H9 (cell line): ENCODE measurements around the gene UBE2V1. TPM values are rescaled to one million over a fixed set of nuclear protein-coding genes. Genes with fewer than 3 reads are reported as not detected.

Experiments
- DNase-seq: peaks from one replicate; pipeline ENCODE4 v3.0.0-alpha.2; 2017
- H2AFZ ChIP-seq: one replicate; pipeline ENCODE4 v1.6.1; 2013; ENCODE audit warnings: mild to moderate bottlenecking, low read length, control low read depth, moderate library complexity
- H2AK5ac ChIP-seq: 2 replicates; pipeline ENCODE4 v1.6.1; 2013; ENCODE audit warnings: low read length, control low read depth, mixed read lengths; ENCODE audit not compliant: insufficient read length
- H2BK120ac ChIP-seq: one replicate; pipeline ENCODE4 v1.6.1; 2013; ENCODE audit warnings: low read depth, mild to moderate bottlenecking, low read length, control low read depth, inconsistent platforms; ENCODE audit not compliant: poor library complexity, severe bottlenecking
- H2BK12ac ChIP-seq: 2 replicates; pipeline ENCODE4 v1.6.1; 2013; ENCODE audit warnings: low read length, control low read depth, mixed read lengths, low read depth; ENCODE audit not compliant: insufficient read length
- H2BK15ac ChIP-seq: 2 replicates; pipeline ENCODE4 v1.6.1; 2013; ENCODE audit warnings: low read depth, low read length, control low read depth
- H2BK20ac ChIP-seq: one replicate; pipeline ENCODE4 v1.6.1; 2013; ENCODE audit warnings: low read depth, mild to moderate bottlenecking, low read length, control low read depth, inconsistent platforms; ENCODE audit not compliant: poor library complexity, severe bottlenecking
- H2BK5ac ChIP-seq: 2 replicates; pipeline ENCODE4 v1.6.1; 2013; ENCODE audit warnings: low read length, control low read depth, mixed read lengths; ENCODE audit not compliant: insufficient read length
- H3K14ac ChIP-seq: 2 replicates; pipeline ENCODE4 v1.6.1; 2013; ENCODE audit warnings: low read length, control low read depth; ENCODE audit not compliant: insufficient read depth
- H3K18ac ChIP-seq: 2 replicates; pipeline ENCODE4 v1.6.1; 2013; ENCODE audit warnings: low read depth, mild to moderate bottlenecking, mixed read lengths, low read length, control low read depth; ENCODE audit not compliant: insufficient read length
- H3K23ac ChIP-seq: 2 replicates; pipeline ENCODE4 v1.6.1; 2013; ENCODE audit warnings: low read length, control low read depth, mixed read lengths, low read depth; ENCODE audit not compliant: insufficient read length
- H3K23me2 ChIP-seq: 2 replicates; pipeline ENCODE4 v1.6.1; 2013; ENCODE audit warnings: low read depth, mild to moderate bottlenecking, mixed read lengths, low read length, control low read depth; ENCODE audit not compliant: insufficient read length, poor library complexity, severe bottlenecking
- H3K27ac ChIP-seq: 2 replicates; pipeline ENCODE4 v1.5.1; 2013; ENCODE audit warnings: low read length, control low read depth, mixed read lengths, low read depth; ENCODE audit not compliant: insufficient read length
- H3K27me3 ChIP-seq: 2 replicates; pipeline ENCODE4 v1.6.1; 2013; ENCODE audit warnings: low read length, control low read depth, inconsistent platforms; ENCODE audit not compliant: insufficient read depth
- H3K4ac ChIP-seq: 2 replicates; pipeline ENCODE4 v1.6.1; 2013; ENCODE audit warnings: low read depth, mild to moderate bottlenecking, control low read depth, inconsistent platforms, low read length, moderate library complexity
- H3K4me1 ChIP-seq: 2 replicates; pipeline ENCODE4 v1.6.1; 2013; ENCODE audit warnings: low read length, control low read depth, inconsistent platforms; ENCODE audit not compliant: insufficient read depth
- H3K4me2 ChIP-seq: 2 replicates; pipeline ENCODE4 v1.6.1; 2013; ENCODE audit warnings: low read length, control low read depth, mixed read lengths; ENCODE audit not compliant: insufficient read length, insufficient read depth
- H3K56ac ChIP-seq: 2 replicates; pipeline ENCODE4 v1.6.1; 2013; ENCODE audit warnings: low read depth, mild to moderate bottlenecking, mixed read lengths, low read length, control low read depth; ENCODE audit not compliant: insufficient read length
- H3K79me1 ChIP-seq: 2 replicates; pipeline ENCODE4 v1.6.1; 2013; ENCODE audit warnings: low read depth, mild to moderate bottlenecking, moderate library complexity, low read length, control low read depth, inconsistent platforms; ENCODE audit not compliant: insufficient read depth, poor library complexity, severe bottlenecking
- H3K79me2 ChIP-seq: 2 replicates; pipeline ENCODE4 v1.6.1; 2013; ENCODE audit warnings: low read length, control low read depth, inconsistent platforms; ENCODE audit not compliant: insufficient read depth
- H3K9ac ChIP-seq: 2 replicates; pipeline ENCODE4 v1.6.1; 2013; ENCODE audit warnings: low read length, control low read depth, mixed read lengths; ENCODE audit not compliant: insufficient read length; ENCODE audit errors: extremely low read depth
- H3K9me3 ChIP-seq: one replicate; pipeline ENCODE4 v1.6.1; 2013; ENCODE audit warnings: low read depth, low read length, inconsistent platforms; ENCODE audit not compliant: control insufficient read depth
- H3T11ph ChIP-seq: one replicate; pipeline ENCODE4 v1.6.1; 2013; ENCODE audit warnings: mild to moderate bottlenecking, low read length, control low read depth, inconsistent platforms
- H4K20me1 ChIP-seq: one replicate; pipeline ENCODE4 v1.6.1; 2013; ENCODE audit not compliant: control insufficient read depth, insufficient read length, insufficient read depth
- H4K5ac ChIP-seq: 2 replicates; pipeline ENCODE4 v1.6.1; 2013; ENCODE audit warnings: low read depth, mild to moderate bottlenecking, mixed read lengths, low read length, control low read depth; ENCODE audit not compliant: insufficient read length
- H4K8ac ChIP-seq: replicated peaks from 2 replicates; pipeline ENCODE4 v1.6.1; 2013; ENCODE audit warnings: low read length, control low read depth, mixed read lengths, low read depth; ENCODE audit not compliant: insufficient read length
- H4K91ac ChIP-seq: 2 replicates; pipeline ENCODE4 v1.6.1; 2013; ENCODE audit warnings: low read depth, mild to moderate bottlenecking, moderate library complexity, mixed read lengths, low read length, control low read depth; ENCODE audit not compliant: insufficient read length
- H3K27ac Mint-ChIP-seq, 3 experiments: 2 replicates in 2 of 3; 3 replicates in 1 of 3; pipeline ENCODE4 v1.8.0; 2020 to 2021; ENCODE audit warnings: mixed read lengths in 3 of 3, mild to moderate bottlenecking in 1 of 3, moderate library complexity in 1 of 3
- H3K27me3 Mint-ChIP-seq: 2 replicates; pipeline ENCODE4 v1.8.0; 2021; ENCODE audit warnings: low read depth, mild to moderate bottlenecking, moderate library complexity, mixed read lengths
- H3K36me3 Mint-ChIP-seq, 3 experiments: 2 replicates in 2 of 3; 3 replicates in 1 of 3; pipeline ENCODE4 v1.8.0; 2020 to 2021; ENCODE audit warnings: low read depth in 3 of 3, mixed read lengths in 3 of 3; ENCODE audit not compliant: insufficient read depth in 1 of 3
- H3K4me1 Mint-ChIP-seq, 2 experiments: 2 replicates each; pipeline ENCODE4 v1.8.0; 2020; ENCODE audit warnings: mixed read lengths in 2 of 2
- H3K4me3 Mint-ChIP-seq, 2 experiments: 2 replicates in 1 of 2; 3 replicates in 1 of 2; pipeline ENCODE4 v1.8.0; 2020 to 2021; ENCODE audit warnings: mild to moderate bottlenecking in 2 of 2, mixed read lengths in 2 of 2, moderate library complexity in 1 of 2
- H3K9me3 Mint-ChIP-seq, 2 experiments: 2 replicates in 1 of 2; 3 replicates in 1 of 2; pipeline ENCODE4 v1.8.0; 2020; ENCODE audit warnings: mild to moderate bottlenecking in 2 of 2, mixed read lengths in 2 of 2, moderate library complexity in 1 of 2
- WGBS: extraction: QIAGEN DNeasy Blood & Tissue Kit; methylation state at CpG from one replicate; pipeline ENCODE4 v1.1.7; 2013; ENCODE audit warnings: missing lambda C conversion rate, low lambda C conversion rate, mixed read lengths; ENCODE audit not compliant: insufficient read length; ENCODE audit errors: extremely low coverage; 5-methylcytosine and 5-hydroxymethylcytosine counted together
- total RNA-seq: library from RNA; stranded (reverse); gene quantifications from 2 replicates; pipeline ENCODE4 v1.2.1, GENCODE V29; 2021
- TF ChIP-seq, protein P1 (sequence below): fragments of 200-600 bp; sonication (generic); conservative IDR thresholded peaks from 3 replicates; pipeline ENCODE4 v1.8.0; 2021; ENCODE audit warnings: antibody characterized with exemption, mild to moderate bottlenecking

Gene UBE2V1
- total RNA-seq, 1 experiment from 2014 or later, result 152 TPM

DNA sequence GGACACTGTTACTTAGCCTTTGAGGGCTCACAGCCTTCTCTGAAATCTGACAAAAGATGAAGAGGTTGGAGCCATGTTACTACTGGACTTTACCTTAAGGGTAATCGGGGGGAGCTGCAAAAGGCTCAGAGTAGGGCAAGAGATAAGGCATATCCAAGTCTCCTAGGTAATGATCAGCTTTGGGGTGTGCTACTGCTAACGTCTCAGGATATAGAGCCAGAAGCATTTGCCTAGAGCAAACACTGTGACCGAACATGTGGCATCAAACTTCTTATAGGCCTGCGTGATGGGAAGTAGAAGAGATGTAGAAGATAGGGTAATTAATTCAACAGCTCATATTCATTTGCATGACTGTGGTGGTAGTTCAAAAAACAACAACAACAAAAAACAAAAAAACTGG is 11.1 kb downstream of the UBE2V1 start:
- H3K79me1 ChIP-seq, result peaks cover 7% of the 10 kb centered on the region
- Mint-ChIP-seq H3K27ac (peak overlapping the region; percentile 6 to 41 (median 8); a peak in 4 of 7 replicates), H3K9me3 (no peaks in the 10 kb centered on the region), H3K36me3 (peaks cover 3 to 6% (median 5%) of the 10 kb centered on the region in 3 experiments; a peak in 3 of 7 replicates), H3K4me3 (no peak overlapping the region), H3K27me3 (no peaks in the 10 kb centered on the region), H3K4me1 (peaks cover 26 to 39% of the 10 kb centered on the region in 2 experiments)
- H3K18ac ChIP-seq, result no peak overlapping the region
- H2BK5ac ChIP-seq, result no peak overlapping the region
- DNase-seq, result no peak
- no CpG with 5 or more reads among the region's 4 CpGs for WGBS
- H3K9me3 ChIP-seq, result no peaks in the 10 kb centered on the region
- H3K4me2 ChIP-seq, result no peak overlapping the region
- H4K8ac ChIP-seq, result no peak overlapping the region
- no peak overlapping the region for H3K4ac ChIP-seq
- H3K27me3 ChIP-seq, result no peaks in the 10 kb centered on the region
- H4K20me1 ChIP-seq, result no peaks in the 10 kb centered on the region
- no peak overlapping the region for H3K27ac ChIP-seq
- H2AFZ ChIP-seq, result no peak overlapping the region
- H2BK120ac ChIP-seq, result no peak overlapping the region
- no peak overlapping the region for H2BK15ac ChIP-seq
- no peaks in the 10 kb centered on the region for H3K23me2 ChIP-seq
- H3K56ac ChIP-seq, result no peak overlapping the region
- no peak overlapping the region for H3K14ac ChIP-seq
- peaks cover 38% of the 10 kb centered on the region; the same call in 1 of the 2 replicates for H3K79me2 ChIP-seq
- peaks cover 3% of the 10 kb centered on the region; the same call in 1 of the 2 replicates for H3K4me1 ChIP-seq
- no peak overlapping the region for H3K9ac ChIP-seq
- no peak overlapping the region for H2BK20ac ChIP-seq
- no peak overlapping the region for H4K91ac ChIP-seq
- H2AK5ac ChIP-seq, result no peak overlapping the region
- H2BK12ac ChIP-seq, result no peak overlapping the region
- H3K23ac ChIP-seq, result no peak overlapping the region
- H4K5ac ChIP-seq, result no peak overlapping the region
- TF ChIP-seq, protein P1, sequence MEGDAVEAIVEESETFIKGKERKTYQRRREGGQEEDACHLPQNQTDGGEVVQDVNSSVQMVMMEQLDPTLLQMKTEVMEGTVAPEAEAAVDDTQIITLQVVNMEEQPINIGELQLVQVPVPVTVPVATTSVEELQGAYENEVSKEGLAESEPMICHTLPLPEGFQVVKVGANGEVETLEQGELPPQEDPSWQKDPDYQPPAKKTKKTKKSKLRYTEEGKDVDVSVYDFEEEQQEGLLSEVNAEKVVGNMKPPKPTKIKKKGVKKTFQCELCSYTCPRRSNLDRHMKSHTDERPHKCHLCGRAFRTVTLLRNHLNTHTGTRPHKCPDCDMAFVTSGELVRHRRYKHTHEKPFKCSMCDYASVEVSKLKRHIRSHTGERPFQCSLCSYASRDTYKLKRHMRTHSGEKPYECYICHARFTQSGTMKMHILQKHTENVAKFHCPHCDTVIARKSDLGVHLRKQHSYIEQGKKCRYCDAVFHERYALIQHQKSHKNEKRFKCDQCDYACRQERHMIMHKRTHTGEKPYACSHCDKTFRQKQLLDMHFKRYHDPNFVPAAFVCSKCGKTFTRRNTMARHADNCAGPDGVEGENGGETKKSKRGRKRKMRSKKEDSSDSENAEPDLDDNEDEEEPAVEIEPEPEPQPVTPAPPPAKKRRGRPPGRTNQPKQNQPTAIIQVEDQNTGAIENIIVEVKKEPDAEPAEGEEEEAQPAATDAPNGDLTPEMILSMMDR, result no peak
- H3T11ph ChIP-seq, result no peak overlapping the region
